HG03159 (cell line): ENCODE results near the gene LHX4.
A peak's percentile ranks its signal among the peaks of the same experiment; 100 is the strongest.

Source experiments
- ATAC-seq: cut with Tn5 transposase; IDR thresholded peaks from one replicate; pipeline ENCODE4 v1.9.1; 2021; ENCODE audit warnings: mild to moderate bottlenecking, moderate library complexity; ENCODE audit not compliant: unreplicated experiment

LHX4 gene

GRCh38 chr1:180241716-180242544 is 11.9 kb downstream of the LHX4 start:
- no peak for ATAC-seq

GRCh38 chr1:180243517-180244221 is 13.6 kb downstream of the LHX4 start:
- ATAC-seq = no peak

GRCh38 chr1:180244840-180245239 is 14.8 kb downstream of the LHX4 start:
- no peak for ATAC-seq

GRCh38 chr1:180246579-180246978 is 16.5 kb downstream of the LHX4 start:
- ATAC-seq = no peak

- no peak for ATAC-seq
Measured at GRCh38 chr1:180247061-180247460, 17.0 kb downstream of the LHX4 start.

- no peak for ATAC-seq
Measured at GRCh38 chr1:180247580-180247979, 17.5 kb downstream of the LHX4 start.

- ATAC-seq = no peak
Measured at GRCh38 chr1:180248176-180248575, 18.1 kb downstream of the LHX4 start.

- no peak for ATAC-seq
Measured at GRCh38 chr1:180248731-180249681, 18.9 kb downstream of the LHX4 start.

- no peak for ATAC-seq
Measured at GRCh38 chr1:180249725-180250498, 19.8 kb downstream of the LHX4 start.

GRCh38 chr1:180250499-180250770 is 20.4 kb downstream of the LHX4 start:
- ATAC-seq = no peak

- no peak for ATAC-seq
Measured at GRCh38 chr1:180250883-180251509, 20.9 kb downstream of the LHX4 start.

GRCh38 chr1:180251526-180252305 is 21.7 kb downstream of the LHX4 start:
- no peak for ATAC-seq

GRCh38 chr1:180252638-180253536 is 22.8 kb downstream of the LHX4 start:
- peak; percentile 67 for ATAC-seq

GRCh38 chr1:180253585-180254495 is 23.8 kb downstream of the LHX4 start:
- no peak for ATAC-seq

- ATAC-seq = no peak
Measured at GRCh38 chr1:180254496-180254819, 24.4 kb downstream of the LHX4 start.

GRCh38 chr1:180254854-180255253 is 24.8 kb downstream of the LHX4 start:
- ATAC-seq = no peak

- ATAC-seq = no peak
Measured at GRCh38 chr1:180255536-180256340, 25.7 kb downstream of the LHX4 start.
